Nephron (organoid): Measurements from ENCODE around the gene STAU1.
"Not testable (repeated sequence)": the region's sequence is repeated elsewhere in the genome, so short reads cannot be mapped to it uniquely, and the experiment has no call there.

ENCODE experiments used
- H3K27ac Mint-ChIP-seq, 3 experiments: 2 replicates each; pipeline ENCODE4 v1.8.0; 2020; ENCODE audit warnings: mixed read lengths in 3 of 3, mild to moderate bottlenecking in 2 of 3, moderate library complexity in 1 of 3
- H3K27me3 Mint-ChIP-seq: 2 replicates; pipeline ENCODE4 v1.8.0; 2021; ENCODE audit warnings: low read depth, mild to moderate bottlenecking, moderate library complexity, mixed read lengths
- H3K36me3 Mint-ChIP-seq: 2 replicates; pipeline ENCODE4 v1.8.0; 2020; ENCODE audit warnings: low read depth, mixed read lengths
- H3K4me1 Mint-ChIP-seq: 2 replicates; pipeline ENCODE4 v1.8.0; 2020; ENCODE audit warnings: mixed read lengths
- H3K4me3 Mint-ChIP-seq, 3 experiments: 2 replicates each; pipeline ENCODE4 v1.8.0; 2020; ENCODE audit warnings: mild to moderate bottlenecking in 3 of 3, mixed read lengths in 3 of 3, moderate library complexity in 2 of 3
- H3K9me3 Mint-ChIP-seq: 2 replicates; pipeline ENCODE4 v1.8.0; 2020; ENCODE audit warnings: mixed read lengths
- TF ChIP-seq, protein P1 (sequence below), 3 experiments: fragments of 200-600 bp; sonication (generic); IDR thresholded peaks; one replicate each; pipeline ENCODE4 v1.5.0; 2021; ENCODE audit warnings: antibody characterized with exemption in 3 of 3; ENCODE audit not compliant: unreplicated experiment in 3 of 3

The STAU1 gene

DNA sequence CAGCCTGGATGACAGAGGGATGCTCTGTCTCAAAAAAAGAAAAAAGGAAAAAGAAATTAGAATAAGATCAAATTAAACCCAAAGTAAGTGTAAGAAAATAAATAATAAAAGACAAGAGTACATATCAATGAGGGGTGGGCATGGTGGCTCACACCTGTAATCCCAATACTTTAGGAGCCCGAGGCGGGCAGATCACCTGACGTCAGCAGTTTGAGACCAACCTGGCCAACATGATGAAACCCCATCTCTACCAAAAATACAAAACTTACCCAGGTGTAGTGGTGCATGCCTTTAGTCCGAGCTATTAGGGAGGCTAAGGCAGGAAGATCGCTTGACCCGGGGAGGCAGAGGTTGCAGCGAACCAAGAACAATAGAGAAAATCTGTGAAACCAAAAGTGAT lies 14.9 kb upstream of the STAU1 start:
- H3K27ac Mint-ChIP-seq = no peak overlapping the region
- no peak overlapping the region for H3K4me3 Mint-ChIP-seq
- no peaks in the 10 kb centered on the region for H3K27me3 Mint-ChIP-seq
- TF ChIP-seq, protein P1, sequence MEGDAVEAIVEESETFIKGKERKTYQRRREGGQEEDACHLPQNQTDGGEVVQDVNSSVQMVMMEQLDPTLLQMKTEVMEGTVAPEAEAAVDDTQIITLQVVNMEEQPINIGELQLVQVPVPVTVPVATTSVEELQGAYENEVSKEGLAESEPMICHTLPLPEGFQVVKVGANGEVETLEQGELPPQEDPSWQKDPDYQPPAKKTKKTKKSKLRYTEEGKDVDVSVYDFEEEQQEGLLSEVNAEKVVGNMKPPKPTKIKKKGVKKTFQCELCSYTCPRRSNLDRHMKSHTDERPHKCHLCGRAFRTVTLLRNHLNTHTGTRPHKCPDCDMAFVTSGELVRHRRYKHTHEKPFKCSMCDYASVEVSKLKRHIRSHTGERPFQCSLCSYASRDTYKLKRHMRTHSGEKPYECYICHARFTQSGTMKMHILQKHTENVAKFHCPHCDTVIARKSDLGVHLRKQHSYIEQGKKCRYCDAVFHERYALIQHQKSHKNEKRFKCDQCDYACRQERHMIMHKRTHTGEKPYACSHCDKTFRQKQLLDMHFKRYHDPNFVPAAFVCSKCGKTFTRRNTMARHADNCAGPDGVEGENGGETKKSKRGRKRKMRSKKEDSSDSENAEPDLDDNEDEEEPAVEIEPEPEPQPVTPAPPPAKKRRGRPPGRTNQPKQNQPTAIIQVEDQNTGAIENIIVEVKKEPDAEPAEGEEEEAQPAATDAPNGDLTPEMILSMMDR (IDR thresholded peaks at IDR 0.05; ENCODE audit: unreplicated experiment in 3 of 3) = no peak
- peaks cover 4% of the 10 kb centered on the region for H3K9me3 Mint-ChIP-seq
- H3K4me1 Mint-ChIP-seq = no peaks in the 10 kb centered on the region
- no peaks in the 10 kb centered on the region for H3K36me3 Mint-ChIP-seq

DNA sequence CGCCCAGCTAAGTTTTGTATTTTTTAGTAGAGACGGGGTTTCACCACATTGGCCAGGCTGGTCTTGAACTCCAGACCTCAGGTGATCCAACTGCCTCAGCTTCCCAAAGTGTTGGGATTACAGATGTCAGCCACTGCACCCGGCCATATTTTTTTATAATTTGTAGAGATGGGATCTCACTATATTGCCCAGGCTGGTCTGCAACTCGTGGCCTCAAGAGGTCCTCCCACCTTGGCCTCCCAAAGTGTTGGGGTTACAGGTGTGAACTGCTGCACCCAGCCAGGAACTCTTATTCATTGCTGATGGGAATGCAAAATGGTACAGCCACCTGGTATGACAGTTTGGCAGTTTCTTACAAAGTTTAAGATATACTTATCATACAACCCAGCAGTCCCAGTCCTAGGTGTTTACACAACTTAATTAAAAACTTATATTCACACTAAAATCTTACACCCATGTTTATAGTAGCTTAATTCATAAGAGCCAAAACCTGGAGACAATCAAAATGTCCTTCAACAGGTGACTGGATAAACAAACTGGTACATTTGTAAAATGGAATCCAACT lies 11.7 kb upstream of the STAU1 start:
- no peak overlapping the region for H3K27ac Mint-ChIP-seq
- no peaks in the 10 kb centered on the region for H3K36me3 Mint-ChIP-seq
- TF ChIP-seq, protein P1 (IDR thresholded peaks at IDR 0.05; ENCODE audit: unreplicated experiment in 3 of 3) = no peak
- no peaks in the 10 kb centered on the region for H3K4me1 Mint-ChIP-seq
- no peak overlapping the region for H3K4me3 Mint-ChIP-seq
- no peaks in the 10 kb centered on the region for H3K27me3 Mint-ChIP-seq
- H3K9me3 Mint-ChIP-seq = peaks cover 4% of the 10 kb centered on the region

DNA sequence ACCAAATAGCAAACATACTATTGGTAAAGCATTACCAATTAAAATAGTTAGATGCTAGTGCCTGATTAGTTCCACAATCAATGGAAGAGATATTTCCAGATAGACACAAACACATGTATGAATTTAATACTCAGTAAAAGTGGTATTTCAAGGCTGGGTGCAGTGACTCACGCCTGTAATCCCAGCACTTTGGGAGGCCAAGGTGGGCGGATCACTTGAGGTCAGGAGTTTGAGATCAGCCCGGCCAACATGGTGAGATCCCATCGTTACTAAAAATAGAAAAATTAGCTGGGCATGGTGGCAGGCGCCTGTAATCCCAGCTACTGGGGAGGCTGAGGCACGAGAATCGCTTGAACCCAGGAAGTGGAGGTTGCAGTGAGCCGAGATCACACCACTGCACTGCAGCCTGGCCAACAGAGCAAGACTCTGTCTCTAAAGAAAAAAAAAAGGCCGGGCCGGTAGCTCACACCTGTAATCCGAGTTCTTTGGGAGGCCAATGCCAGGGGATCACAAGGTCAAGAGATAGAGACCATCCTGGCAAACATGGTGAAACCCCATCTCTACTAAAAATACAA lies 4.9 kb upstream of the STAU1 start:
- not testable (repeated sequence) for H3K4me1 Mint-ChIP-seq, H3K4me3 Mint-ChIP-seq, H3K9me3 Mint-ChIP-seq, H3K27ac Mint-ChIP-seq, H3K36me3 Mint-ChIP-seq, H3K27me3 Mint-ChIP-seq

DNA sequence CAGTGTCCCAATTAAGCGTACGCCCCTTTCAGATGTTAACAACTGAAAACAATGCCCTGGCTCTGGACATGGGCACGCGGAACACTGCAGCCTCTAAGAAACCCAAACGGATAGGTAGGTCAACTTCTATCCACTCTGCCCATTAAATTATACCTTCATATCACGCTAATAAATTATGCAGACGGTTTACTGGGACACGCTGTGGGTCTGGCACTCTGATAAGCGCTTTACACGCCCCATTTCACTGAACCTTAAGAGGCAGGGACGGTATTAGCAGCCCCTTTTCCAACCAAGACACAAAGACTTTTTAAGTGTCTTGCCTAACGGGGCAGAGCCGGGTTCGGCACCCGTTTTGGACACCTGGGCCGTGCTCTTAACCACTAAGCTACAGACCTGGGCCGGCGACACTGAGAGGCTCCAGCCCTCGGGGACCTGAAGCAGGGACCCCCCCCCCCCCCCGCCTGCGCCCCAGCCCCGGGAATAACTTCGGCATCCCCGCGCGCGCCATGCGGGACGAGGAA lies 744 bp downstream of the STAU1 start:
- H3K27ac Mint-ChIP-seq = peak overlapping the region; percentile 77 to 95 (median 92)
- TF ChIP-seq, protein P1 (IDR thresholded peaks at IDR 0.05; ENCODE audit: unreplicated experiment in 3 of 3) = no peak
- H3K27me3 Mint-ChIP-seq = peaks cover 3% of the 10 kb centered on the region
- H3K36me3 Mint-ChIP-seq = peaks cover 6% of the 10 kb centered on the region
- H3K9me3 Mint-ChIP-seq = no peaks in the 10 kb centered on the region
- H3K4me3 Mint-ChIP-seq = peak overlapping the region; percentile 86 to 93 (median 92)
- H3K4me1 Mint-ChIP-seq = peaks cover 22% of the 10 kb centered on the region

DNA sequence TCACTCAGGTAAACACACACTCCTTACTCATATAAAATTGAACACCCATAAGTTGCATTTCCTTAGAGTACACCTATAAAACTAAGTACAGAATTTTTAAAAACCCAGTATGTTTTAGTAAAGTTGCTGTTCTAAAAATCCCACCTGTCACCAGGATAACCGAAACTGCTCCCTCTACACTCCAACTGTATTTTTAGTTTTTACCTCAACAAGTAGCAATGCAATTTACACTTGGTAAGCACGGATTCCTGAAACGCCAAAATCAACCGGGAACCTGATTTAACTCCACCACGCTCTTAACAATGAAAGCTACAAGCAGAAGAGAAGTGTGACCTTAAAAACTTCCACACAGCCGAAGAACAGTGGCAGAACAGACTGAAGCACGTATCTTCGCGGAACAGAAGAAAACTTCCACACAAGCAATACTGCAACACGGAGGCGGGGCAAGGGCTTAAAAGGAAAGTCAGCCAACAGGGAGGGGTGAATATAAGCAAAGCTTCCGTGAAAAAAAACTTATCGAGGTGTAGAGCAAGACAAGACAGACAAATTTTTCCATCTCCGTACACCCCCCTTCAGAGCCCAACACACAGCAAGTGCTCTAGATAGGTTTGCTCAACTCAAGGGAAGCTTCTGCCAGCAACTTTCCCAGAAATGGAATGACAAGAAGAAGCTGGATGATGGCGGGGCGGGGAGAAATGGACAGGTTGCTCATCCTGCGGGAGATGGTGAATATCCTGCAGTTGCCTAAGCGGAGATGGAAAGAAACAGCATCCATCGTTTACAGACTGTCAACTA lies 1.4 kb downstream of the STAU1 start:
- H3K36me3 Mint-ChIP-seq = peaks cover 6% of the 10 kb centered on the region
- H3K9me3 Mint-ChIP-seq = no peaks in the 10 kb centered on the region
- TF ChIP-seq, protein P1 (IDR thresholded peaks at IDR 0.05; ENCODE audit: unreplicated experiment in 3 of 3) = no peak
- H3K4me1 Mint-ChIP-seq = peaks cover 27% of the 10 kb centered on the region
- peak overlapping the region; percentile 77 to 95 (median 92) for H3K27ac Mint-ChIP-seq
- H3K4me3 Mint-ChIP-seq = peak overlapping the region; percentile 86 to 93 (median 92)
- peaks cover 3% of the 10 kb centered on the region for H3K27me3 Mint-ChIP-seq

DNA sequence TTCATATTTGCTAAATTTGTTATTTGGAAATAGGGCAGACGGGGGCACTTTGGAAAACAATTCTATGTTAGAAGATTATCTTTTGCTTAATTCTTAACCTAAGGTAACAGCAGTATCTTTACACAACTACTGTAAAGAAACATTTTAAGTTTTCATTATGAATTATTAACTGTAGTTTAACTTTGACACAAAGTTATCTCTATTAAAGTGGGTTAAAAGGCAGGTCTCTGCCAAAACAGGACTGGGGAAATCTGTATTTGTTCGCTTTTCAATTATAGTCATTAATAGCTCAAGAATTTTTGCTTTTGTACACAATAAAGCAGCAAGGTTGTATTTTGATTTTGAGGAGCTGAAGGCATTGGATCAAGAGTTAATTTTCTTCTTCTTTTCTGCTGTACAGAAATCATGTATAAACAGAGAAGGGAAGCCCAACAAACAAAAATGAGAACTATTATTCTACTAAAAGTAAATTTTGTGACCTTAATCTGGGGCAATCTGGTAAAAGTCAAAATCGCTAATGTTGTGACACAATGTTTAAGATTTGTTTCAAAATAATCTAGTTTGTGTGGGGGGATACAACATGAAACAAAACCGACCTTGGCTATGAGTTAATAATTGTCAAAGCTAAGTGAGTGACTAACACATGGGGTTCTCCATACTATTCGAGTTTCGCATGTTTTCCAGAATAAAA lies 2.9 kb downstream of the STAU1 start:
- Mint-ChIP-seq H3K9me3 (no peaks in the 10 kb centered on the region), H3K27me3 (no peaks in the 10 kb centered on the region), H3K4me1 (peaks cover 36% of the 10 kb centered on the region), H3K27ac (peak overlapping the region; percentile 44 to 90 (median 80)), H3K4me3 (peak overlapping the region; percentile 71 to 79 (median 74)), H3K36me3 (peaks cover 6% of the 10 kb centered on the region)
- TF ChIP-seq, protein P1 (IDR thresholded peaks at IDR 0.05; ENCODE audit: unreplicated experiment in 3 of 3) = no peak
